Stimulated activated CD8-positive, alpha-beta memory T cell treated with anti-CD3 and anti-CD28 coated beads, Interleukin-2, amount 100 ng/mL, for 48 hours (primary cell): ENCODE measurements around the gene STYX.
A peak's percentile ranks its signal among the peaks of the same experiment; 100 is the strongest.

Experiments
- DNase-seq, 2 donors: peaks; one replicate each; pipeline ENCODE4 v3.0.0-alpha.2; 2020; ENCODE audit warnings: low read depth in 2 of 2

Gene STYX, protein sequence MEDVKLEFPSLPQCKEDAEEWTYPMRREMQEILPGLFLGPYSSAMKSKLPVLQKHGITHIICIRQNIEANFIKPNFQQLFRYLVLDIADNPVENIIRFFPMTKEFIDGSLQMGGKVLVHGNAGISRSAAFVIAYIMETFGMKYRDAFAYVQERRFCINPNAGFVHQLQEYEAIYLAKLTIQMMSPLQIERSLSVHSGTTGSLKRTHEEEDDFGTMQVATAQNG

DNA sequence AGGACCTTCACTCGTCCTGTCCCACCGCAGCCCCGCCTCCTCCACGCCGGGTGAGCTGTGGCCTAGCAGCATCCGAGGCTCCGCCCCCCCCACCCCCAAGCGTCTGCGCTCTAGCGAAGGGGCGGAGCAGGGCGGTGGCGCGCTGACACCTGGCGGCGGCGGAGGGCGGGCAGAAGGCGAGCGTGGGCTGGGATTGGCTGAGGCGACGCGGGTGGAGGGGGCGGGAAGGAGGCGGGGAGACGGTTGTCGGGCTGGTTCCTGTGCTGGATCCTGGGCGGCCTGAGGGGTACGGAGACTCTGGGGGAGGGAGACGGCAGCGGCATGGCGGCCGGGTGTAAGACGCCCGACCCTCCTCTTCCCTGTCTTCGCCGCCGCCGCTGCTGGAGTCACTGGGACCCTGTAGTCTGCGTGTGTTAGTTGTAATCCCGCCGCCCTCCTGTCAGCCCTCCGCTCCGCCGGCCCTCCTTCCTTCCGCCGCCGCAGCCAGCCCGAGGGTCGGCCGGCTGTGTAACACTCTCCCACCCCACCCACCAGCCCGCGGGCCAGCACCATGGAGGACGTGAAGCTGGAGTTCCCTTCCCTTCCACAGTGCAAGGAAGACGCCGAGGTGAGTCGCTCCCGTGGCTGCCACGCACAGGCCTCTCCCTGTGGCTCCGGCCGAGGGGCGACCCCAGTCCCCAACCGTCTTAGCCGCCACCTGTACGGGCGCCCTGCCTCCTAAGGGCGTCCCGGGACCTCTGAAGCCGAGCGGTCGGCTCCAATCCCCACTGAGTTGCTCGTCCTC lies at the start of gene STYX:
STYX (plus strand) TSS at position 242 of the 784 bp plus-strand sequence; CDS start at position 551, 309 bp downstream.
- DNase-seq: peak; percentile 98 to 99

- DNase-seq: no peak
Measured at GRCh38 chr14:52683985-52684520, 45.9 kb upstream of the STYX start.

GRCh38 chr14:52686176-52686575 lies 43.8 kb upstream of the STYX start:
- DNase-seq: no peak

GRCh38 chr14:52690983-52691760 lies 38.8 kb upstream of the STYX start:
- no peak for DNase-seq

DNA sequence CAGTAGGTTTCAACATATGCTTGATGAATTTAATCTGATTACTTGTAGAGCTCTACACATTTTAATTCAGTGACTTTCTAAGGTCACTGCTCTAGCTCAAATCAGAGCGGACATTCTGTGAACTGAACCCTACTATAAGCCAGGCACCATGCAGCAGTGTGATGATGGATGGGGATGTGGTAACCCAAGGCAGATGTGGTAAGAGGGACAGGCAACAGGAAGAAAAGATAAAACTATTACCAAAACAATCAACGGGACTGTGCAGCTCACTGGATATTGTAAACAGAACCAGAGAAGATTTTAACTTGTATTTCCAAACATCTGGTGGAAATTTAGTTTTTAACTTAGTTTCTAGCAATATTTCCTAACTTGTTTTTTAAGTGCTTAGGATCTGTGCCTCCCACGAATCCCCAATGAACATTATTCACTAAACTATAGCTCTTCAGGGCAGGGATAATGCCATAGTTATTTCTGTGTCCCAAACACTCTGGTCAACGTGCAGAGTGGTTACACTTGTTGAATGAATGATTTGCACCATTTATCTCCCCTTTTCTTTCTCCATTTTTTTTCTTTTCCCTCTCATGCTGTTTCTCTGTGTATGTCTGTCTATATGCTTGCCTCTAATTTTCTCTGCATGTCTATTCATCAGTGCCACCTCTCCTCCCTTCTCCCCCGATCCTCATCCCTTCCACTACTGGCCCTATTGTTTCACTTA lies 37.6 kb upstream of the STYX start:
- no peak for DNase-seq

DNA sequence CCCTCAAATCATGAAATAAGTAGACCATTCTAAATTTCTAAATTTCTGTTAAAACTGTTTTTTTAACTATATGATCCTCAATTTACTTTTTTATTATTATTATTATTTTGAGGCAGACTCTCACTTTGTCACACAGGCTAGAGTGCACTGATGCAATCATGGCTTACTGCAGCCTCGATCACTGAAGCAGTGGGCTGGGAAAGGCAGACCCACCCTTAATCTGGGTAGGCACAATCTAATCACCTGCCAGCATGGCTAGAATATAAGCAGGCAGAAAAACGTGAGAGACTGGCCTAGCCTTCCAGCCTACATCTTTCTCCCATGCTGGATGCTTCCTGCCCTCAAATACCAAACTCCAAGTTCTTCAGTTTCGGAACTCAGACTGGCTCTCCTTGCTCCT lies 36.9 kb upstream of the STYX start:
- DNase-seq: no peak

DNA sequence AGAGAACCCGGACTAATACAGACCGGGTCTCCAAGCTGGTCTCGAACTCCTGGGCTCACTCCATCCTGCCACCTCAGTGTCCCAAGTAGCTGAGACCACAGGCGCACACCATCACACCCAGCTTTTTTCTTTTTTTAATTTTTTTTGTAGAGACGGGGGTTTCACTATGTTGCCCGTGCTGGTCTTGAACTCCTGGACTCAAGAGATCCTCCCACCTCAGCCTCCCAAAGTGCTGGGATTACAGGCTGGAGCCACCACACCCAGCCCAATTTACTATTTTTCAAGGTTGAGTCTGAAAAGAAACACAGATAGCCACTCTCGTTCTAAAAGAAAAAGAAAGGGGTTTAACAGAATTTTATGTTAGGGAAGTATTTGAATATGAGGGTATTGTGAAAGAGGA lies 36.4 kb upstream of the STYX start:
- DNase-seq: no peak

DNA sequence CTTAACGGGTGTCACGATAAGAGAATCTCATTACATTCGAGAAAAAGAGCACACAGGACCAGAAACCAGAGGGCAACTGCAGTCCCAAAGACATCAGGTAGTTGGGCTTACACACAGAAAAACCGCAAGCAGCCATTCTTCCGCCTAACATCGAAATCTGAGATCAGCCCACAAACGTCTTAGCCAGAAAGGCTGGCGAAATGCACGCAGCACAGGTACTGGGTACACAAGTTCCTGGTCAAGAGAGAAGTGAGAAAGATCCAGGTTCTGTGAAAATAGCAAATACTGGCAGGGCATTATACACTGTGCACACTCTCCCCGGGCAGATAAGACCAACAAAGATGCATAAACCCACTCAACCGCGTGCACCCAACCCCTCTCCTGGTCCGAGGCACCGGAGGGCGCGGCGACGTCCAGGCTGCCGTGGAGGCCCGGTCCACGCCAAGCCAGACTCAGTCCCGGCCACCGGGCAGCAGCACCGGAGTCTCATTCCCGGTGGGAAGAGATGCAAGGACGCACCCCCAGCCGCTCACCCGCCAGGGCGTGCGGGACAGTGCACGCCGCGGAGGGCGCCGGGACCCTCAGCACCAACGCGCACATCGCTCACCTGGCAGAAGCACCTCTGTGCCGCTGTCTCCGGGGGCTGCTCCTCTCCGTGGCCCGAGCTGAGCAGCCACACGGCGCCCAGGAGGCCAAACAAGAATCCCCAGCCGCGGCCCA lies 35.0 kb upstream of the STYX start:
- DNase-seq: peak; percentile 23 to 24

DNA sequence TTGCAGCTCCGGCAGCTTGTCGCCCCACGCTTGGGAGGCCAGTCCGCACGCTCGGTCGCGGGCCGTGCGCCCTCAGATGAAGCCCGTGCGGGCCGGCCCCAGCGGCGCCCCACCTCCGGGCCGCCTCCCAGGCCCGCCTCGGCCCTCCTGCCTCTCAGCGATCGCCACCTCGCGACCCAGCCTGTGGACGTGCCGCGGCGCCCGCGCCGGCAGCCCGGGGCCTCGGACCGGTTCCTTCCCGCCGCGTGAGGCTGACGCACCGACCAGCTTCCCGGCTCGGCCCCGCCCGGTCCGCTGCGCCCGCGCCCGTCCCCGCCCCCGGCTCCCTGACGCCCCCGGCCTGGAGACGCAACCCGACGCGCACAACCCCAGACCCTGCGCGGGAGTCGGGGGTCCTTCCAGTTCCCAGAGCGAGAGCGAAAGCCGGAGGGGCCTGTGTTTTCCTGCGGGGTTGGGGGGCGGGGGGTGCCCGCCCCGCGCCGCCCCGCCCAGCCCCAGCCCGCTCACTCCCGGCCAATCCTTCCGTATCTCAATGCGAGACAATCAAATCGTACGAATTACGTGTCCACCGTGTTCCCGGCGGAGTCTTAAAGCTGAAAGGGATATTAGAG lies 34.4 kb upstream of the STYX start, which contains the start of gene ERO1A:
ERO1A (minus strand) TSS at position 78 of the 611 bp plus-strand sequence; CDS start at position 1, 77 bp downstream.
- peak; percentile 55 to 64 for DNase-seq

DNA sequence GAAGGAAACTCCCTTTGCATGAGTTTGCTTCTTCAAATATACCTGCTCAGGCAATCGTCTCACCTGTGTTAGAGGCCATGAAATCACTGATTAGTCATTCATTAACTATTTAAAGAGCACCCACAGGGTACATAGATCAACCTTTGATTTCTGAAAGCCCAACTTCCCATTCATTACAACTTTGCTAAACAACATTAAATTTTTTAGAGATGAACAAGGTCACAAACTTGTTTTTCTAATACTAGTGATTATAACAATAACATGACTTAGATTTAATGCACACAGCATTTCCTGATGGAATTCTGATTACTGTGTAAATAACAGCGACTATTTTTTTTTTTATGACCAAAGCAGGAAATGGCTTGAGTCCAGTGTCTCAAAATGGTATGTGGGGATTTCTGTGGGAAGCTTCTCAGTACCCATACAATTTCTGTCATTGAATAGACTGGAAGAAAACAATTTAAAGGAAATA lies 29.2 kb upstream of the STYX start:
- no peak for DNase-seq

GRCh38 chr14:52701223-52701622 lies 28.7 kb upstream of the STYX start:
- no peak for DNase-seq

DNA sequence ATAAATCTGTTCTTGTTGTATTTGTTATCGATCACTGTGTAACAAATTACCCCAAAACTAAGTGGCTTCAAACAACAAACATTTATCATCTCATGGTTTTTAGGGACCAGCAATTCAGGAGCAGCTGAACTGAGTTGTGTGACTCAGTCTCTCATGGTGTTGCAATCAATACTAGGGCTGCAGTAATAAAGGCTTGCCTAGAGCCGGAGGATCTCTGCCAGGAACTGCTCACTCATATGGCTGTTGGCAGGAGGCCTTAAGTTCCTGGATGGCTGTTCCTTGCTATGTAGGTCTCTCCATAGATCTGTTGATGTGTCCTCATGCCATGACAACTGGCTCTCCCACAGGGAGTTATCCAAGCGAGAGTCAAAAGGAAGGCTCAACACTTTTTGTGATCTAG lies 26.7 kb upstream of the STYX start:
- no peak for DNase-seq

- no peak for DNase-seq
Measured at GRCh38 chr14:52703664-52704063, 26.3 kb upstream of the STYX start.

- peak in 1 of 2 donors; percentile 36 for DNase-seq
Measured at GRCh38 chr14:52706286-52706685, 23.7 kb upstream of the STYX start.

DNA sequence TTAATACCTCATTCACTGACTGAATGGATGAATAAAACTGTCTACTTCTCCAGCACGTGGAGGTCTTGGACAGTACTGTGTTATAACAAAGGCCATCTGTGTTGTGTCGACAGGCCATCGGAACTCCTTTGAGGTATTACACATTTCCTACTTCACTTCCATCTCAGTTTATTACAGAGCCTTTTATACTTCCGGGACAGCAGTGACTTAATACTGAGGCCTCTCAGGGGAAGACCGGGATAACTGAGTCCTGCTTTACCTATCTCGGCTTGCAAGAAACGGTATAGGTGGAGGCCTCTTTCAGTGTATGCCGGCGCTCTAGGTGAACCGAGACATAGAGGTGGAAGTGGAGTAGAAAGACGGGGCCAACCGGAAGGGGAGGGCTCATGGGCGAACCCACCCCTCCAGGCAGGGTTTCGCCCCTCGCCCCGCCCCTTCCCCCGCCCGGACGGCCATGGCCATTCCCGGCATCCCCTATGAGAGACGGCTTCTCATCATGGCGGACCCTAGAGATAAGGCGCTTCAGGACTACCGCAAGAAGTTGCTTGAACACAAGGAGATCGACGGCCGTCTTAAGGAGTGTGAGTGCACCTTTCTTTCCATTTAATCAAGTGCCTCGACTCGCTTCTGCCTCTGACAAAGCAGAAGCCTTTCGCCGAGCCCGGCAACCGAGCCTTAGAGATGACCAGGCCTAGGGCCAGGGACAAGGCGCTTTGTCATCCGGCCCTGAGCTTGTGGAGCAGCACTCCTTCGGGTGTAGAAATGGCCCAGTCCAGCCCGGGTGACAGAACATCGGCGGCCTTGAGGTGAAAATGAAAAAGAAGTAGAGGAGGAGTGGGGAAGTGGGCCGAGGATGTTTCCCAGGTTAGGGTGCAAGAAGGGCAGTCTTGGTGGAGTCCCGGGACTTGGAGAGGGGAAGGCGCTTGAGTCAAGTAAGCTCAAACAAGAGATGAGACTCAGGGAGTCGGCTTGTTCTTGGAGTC lies 23.0 kb upstream of the STYX start, which contains the start of gene PSMC6:
PSMC6 (plus strand) TSS at position 477 of the 983 bp plus-strand sequence; CDS start at position 497, 20 bp downstream.
- peak; percentile 93 to 94 for DNase-seq

DNA sequence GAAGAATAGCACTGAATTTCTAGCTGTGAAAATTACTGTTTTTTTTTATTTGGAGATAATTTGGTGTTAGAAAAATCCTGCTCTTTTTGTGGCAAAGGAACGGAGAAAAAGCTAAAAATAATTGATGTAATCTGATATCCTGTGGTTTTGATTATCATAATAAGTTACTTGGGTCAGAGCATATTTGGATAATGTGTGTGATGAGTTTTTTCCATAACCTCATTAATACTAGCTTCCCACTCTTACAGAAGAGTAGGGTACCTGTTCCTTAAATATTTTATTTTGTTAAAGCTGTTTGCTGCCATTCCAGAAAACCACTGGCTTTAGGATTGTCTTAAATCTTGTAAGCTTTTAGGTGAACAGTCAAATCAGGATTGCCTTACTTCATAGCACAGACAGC lies 18.3 kb upstream of the STYX start:
- DNase-seq: no peak

- no peak for DNase-seq
Measured at GRCh38 chr14:52716155-52716554, 13.8 kb upstream of the STYX start.

GRCh38 chr14:52723514-52724359 lies 6.2 kb upstream of the STYX start:
- no peak for DNase-seq
